Sigmoid colon (tissue), 4 donors: ENCODE data around the gene JDP2.

Experiments
- CTCF ChIP-seq, 4 experiments: fragments of 450-650 bp in 3 of 4; fragments of 200-600 bp in 1 of 4; IDR thresholded peaks; one replicate each; pipeline ENCODE4 v1.5.1; 2016 to 2019; ENCODE audit warnings: antibody characterized with exemption in 4 of 4, mild to moderate bottlenecking in 3 of 4, moderate library complexity in 2 of 4
- EP300 ChIP-seq, 4 donors: sonication (generic); formaldehyde crosslinking; IDR thresholded peaks; one replicate each; pipeline ENCODE4 v1.6.1; 2017; ENCODE audit warnings: antibody characterized with exemption in 4 of 4
- POLR2A ChIP-seq, 2 donors: fragments of 450-650 bp; IDR thresholded peaks; one replicate each; pipeline ENCODE4 v1.6.1; 2016; ENCODE audit warnings: antibody characterized with exemption in 2 of 2, mild to moderate bottlenecking in 2 of 2, moderate library complexity in 2 of 2
- POLR2AphosphoS5 ChIP-seq, 4 donors: sonication (generic); formaldehyde crosslinking; IDR thresholded peaks; one replicate each; pipeline ENCODE4 v1.6.1; 2017; ENCODE audit warnings: antibody characterized with exemption in 4 of 4

DNA sequence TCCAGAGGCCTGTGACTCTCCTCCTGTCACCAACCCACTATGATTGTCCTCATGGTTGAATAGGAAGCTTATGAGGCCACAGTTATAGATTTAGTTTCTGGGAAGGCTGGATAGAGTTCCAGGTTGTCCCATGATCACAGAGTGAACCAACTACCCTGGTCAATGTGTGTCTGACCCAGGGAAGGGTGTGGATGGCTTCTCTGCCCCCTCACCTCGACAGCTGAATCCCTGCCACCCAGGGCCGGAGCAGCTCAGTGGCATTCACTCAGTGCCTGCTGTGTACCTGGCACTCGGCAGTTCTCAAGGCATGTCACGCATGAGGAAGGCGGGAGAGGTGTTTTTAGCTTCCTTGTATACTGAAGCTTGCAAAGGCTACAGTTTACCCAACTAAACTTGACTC, 43.2 kb downstream of the JDP2 start:
- TF ChIP-seq CTCF (IDR thresholded peaks at IDR 0.05) (no peak), POLR2AphosphoS5 (IDR thresholded peaks at IDR 0.05) (no peak), POLR2A (IDR thresholded peaks at IDR 0.05) (no peak), EP300 (IDR thresholded peaks at IDR 0.05) (no peak)
